ENCODE results near the gene PIAS4. TPM values are rescaled to one million over a fixed set of nuclear protein-coding genes. Genes with fewer than 3 reads are reported as not detected.
A peak's percentile ranks its signal among the peaks of the same experiment; 100 is the strongest.

The PIAS4 gene
- total and polyA plus RNA-seq, 9 of the 15 experiments (the other 6 are each of a cell fraction or from before 2014, with no cell fraction given), result 0.27 to 34.9 (median 14.4) TPM

- Histone ChIP-seq H3K4me2 (ENCODE audit: insufficient read depth, low read length) (no peak overlapping the region; the same call in 1 of the 2 replicates), H3K79me2 (ENCODE audit: control insufficient read depth, insufficient read depth, low read length) (no peaks in the 10 kb centered on the region), H3K27ac (ENCODE audit: extremely low read depth, low read depth, low read length) (peak overlapping the region; percentile 36; the same call in 1 of the 3 replicates), H2AFZ (ENCODE audit: low read depth, low read length) (peak overlapping the region; percentile 16), H3K9ac (ENCODE audit: insufficient read depth in 1 of 2, low read depth in 2 of 2, low read length in 2 of 2) (peak overlapping the region; percentile 35 to 87; a peak in 3 of 4 replicates), H3K9me1 (ENCODE audit: control insufficient read depth, insufficient read depth, low read length) (no peaks in the 10 kb centered on the region), H4K20me1 (replicated peaks; ENCODE audit: control insufficient read depth, insufficient read depth, low read length) (no peaks in the 10 kb centered on the region), H3K4me1 (replicated peaks in 1 of 2; ENCODE audit: control insufficient read depth in 2 of 2, insufficient read depth in 2 of 2, low read length in 2 of 2) (peaks cover 3 to 64% of the 10 kb centered on the region in 2 experiments; a peak in 4 of 5 replicates), H3K4me3 (no peak overlapping the region), H3K9me3 (replicated peaks; ENCODE audit: control insufficient read depth, insufficient read depth, low read depth, low read length) (no peaks in the 10 kb centered on the region), H3K27me3 (ENCODE audit: control insufficient read depth in 2 of 2, insufficient read depth in 2 of 2, low read length in 2 of 2) (no peaks in the 10 kb centered on the region), H3K36me3 (ENCODE audit: control insufficient read depth, insufficient read depth, low read length) (no peaks in the 10 kb centered on the region)
- FAIRE-seq (no peak), DNase-seq (ENCODE audit: extremely low read depth in 1 of 4, low spot score in 3 of 4) (peak in 2 of 4 experiments; percentile 42 to 62), ATAC-seq (peak; percentile 48)
- in situ Hi-C loops (cut with MboI) (no loop called here), intact Hi-C loops (cut with micrococcal nuclease) (no loop called here)
- POLR2A ChIA-PET, result interaction anchor here (0.8 to 3.8 kb wide), 2 partner anchors 9 to 27 kb away, joined by 3 to 13 read pairs; no protein-coding TSS in a partner anchor
- no TSS peak for BruUV-seq (replicated peaks)
- WGBS (ENCODE audit: insufficient coverage, low coverage, missing lambda C conversion rate), result 68% methylated on average over 20 of the region's 28 CpGs
- CTCF ChIA-PET (ENCODE audit: low intra/inter-chr PET ratio), result no interaction called here
- TF ChIP-seq, protein P1, sequence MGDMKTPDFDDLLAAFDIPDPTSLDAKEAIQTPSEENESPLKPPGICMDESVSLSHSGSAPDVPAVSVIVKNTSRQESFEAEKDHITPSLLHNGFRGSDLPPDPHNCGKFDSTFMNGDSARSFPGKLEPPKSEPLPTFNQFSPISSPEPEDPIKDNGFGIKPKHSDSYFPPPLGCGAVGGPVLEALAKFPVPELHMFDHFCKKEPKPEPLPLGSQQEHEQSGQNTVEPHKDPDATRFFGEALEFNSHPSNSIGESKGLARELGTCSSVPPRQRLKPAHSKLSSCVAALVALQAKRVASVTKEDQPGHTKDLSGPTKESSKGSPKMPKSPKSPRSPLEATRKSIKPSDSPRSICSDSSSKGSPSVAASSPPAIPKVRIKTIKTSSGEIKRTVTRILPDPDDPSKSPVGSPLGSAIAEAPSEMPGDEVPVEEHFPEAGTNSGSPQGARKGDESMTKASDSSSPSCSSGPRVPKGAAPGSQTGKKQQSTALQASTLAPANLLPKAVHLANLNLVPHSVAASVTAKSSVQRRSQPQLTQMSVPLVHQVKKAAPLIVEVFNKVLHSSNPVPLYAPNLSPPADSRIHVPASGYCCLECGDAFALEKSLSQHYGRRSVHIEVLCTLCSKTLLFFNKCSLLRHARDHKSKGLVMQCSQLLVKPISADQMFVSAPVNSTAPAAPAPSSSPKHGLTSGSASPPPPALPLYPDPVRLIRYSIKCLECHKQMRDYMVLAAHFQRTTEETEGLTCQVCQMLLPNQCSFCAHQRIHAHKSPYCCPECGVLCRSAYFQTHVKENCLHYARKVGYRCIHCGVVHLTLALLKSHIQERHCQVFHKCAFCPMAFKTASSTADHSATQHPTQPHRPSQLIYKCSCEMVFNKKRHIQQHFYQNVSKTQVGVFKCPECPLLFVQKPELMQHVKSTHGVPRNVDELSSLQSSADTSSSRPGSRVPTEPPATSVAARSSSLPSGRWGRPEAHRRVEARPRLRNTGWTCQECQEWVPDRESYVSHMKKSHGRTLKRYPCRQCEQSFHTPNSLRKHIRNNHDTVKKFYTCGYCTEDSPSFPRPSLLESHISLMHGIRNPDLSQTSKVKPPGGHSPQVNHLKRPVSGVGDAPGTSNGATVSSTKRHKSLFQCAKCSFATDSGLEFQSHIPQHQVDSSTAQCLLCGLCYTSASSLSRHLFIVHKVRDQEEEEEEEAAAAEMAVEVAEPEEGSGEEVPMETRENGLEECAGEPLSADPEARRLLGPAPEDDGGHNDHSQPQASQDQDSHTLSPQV (IDR thresholded peaks at IDR 0.05), result 0 out of 2 replicates have a peak, but pooled peaks have one; percentile 30
- TF ChIP-seq, protein P2, sequence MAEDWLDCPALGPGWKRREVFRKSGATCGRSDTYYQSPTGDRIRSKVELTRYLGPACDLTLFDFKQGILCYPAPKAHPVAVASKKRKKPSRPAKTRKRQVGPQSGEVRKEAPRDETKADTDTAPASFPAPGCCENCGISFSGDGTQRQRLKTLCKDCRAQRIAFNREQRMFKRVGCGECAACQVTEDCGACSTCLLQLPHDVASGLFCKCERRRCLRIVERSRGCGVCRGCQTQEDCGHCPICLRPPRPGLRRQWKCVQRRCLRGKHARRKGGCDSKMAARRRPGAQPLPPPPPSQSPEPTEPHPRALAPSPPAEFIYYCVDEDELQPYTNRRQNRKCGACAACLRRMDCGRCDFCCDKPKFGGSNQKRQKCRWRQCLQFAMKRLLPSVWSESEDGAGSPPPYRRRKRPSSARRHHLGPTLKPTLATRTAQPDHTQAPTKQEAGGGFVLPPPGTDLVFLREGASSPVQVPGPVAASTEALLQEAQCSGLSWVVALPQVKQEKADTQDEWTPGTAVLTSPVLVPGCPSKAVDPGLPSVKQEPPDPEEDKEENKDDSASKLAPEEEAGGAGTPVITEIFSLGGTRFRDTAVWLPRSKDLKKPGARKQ (CRISPR knock-in tag; IDR thresholded peaks at IDR 0.05), result no peak
- TF ChIP-seq TAF15 (IDR thresholded peaks at IDR 0.05; ENCODE audit: low read depth, low read length) (no peak), CREM (IDR thresholded peaks at IDR 0.05; ENCODE audit: low read depth) (peak; percentile 30; the same call in 1 of the 2 replicates), ZNF143 (CRISPR knock-in tag; IDR thresholded peaks at IDR 0.05) (no peak), ZNF121 (CRISPR knock-in tag; conservative IDR thresholded peaks at IDR 0.05) (peak; percentile 97), ESRRA (IDR thresholded peaks at IDR 0.05; ENCODE audit: borderline replicate concordance, low read depth) (0 out of 2 replicates have a peak, but pooled peaks have one; percentile 30)
Observed at GRCh38 chr19:4083677-4084546, 76.4 kb downstream of the PIAS4 start.
